Activated naive CD4-positive, alpha-beta T cell (primary cell): ENCODE results near the gene USH1C.

ENCODE experiments used
- DNase-seq, 4 experiments: peaks; one replicate each; lab custom pipeline; 2025; lab: John Stamatoyannopoulos, UW

Gene USH1C

DNA sequence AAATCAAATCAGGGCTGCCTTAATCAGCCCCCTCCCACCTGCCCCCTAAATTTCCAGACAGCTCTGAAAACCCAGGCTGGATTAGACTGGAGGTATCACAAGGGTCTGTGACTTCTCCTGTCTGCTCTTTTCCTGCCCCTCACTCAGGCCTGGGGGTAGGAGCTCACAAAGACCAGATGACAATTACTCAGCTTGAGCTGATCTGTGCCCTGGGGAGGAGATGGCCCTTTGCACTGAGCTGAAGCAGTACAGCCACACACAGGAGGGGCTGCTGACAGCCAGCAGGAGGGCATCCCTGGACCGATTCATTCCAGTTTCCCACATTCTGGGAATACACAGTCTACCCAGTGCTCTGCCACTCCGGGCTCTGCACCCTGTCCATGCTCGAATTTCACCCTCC is 71.7 kb downstream of the USH1C start:
- no peak for DNase-seq

DNA sequence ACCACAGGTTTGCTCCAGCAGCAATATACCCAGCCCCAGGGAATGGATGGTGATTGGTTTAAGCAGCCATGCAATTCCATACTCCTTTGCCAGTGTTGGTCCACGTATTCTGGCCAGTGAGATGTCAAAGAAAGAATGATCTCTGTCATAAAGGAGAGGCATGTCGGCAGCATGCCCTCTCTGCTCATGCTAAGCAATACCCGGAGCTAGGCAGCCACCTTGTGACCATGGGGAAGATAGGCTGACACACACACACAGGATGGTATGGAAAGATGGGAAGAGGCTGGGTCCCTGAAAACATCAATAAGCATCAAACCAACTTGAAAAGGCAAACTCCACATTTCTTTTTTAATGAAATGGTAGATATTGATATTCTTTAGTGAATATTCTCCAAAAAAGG is 72.7 kb downstream of the USH1C start:
- no peak for DNase-seq

DNA sequence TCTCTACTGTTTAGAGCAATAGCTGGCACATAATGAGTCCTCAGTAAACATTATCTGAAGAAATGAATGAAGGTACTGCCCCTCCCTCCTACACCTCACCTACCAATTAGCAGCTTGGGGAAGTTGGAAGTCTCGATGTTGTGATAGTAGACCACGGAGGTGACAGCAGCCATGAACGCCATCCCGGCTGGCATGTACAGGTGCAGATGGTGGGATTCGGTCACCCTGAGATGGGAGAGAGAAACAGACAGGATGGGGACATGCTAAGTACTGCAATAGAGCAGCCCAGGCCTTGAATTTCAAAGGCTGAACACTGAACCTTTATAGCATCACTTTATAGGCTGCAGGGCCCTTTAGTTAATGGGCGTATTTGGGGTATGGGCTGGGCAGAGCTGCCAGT is 74.2 kb downstream of the USH1C start:
- DNase-seq: no peak

DNA sequence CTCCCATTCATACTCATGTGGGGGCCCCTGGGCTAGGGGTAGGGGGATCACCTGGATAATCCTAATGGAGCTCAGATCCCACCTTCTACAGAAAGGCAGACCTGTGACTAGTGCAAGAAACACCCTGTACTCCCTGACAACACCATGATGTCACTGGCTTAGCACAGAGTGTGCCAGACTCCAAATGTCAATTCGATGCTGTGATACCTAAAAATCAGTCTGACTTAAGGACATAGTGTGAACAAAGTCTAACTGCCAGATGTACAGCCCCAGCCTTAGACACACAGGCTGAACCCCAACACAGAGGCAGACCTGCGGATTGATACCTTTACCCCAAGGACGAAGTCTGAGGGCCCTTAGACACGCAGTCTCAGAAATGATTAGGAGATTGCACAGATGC is 76.1 kb downstream of the USH1C start:
- DNase-seq: no peak

DNA sequence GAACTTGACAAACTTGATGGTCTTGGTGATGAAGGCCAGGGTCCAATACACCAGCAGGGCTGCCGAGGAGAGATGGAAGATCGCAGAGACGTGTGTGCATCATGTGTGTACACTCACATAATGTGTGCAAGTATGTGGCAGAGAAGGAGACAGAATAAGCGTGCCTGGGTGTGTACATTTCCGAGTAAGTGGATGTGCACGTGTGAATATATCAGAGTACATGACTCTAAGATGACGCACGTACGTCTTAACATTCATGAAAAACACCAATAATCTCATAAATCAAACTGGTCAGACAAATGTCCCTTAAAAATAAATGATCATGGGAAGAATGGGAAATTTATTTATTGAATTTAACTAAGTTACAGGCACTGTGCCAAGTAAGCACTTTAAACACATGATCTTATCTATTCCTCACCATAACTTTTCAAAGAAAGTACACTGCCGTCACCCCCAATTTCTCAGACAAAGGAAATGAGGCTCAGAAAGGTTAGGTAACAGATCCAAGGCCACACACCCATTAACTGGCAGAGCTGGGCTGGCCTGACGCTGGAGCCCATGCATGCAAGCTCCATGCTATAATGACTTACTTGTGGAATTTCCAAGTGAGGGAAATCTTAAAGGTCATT is 80.6 kb downstream of the USH1C start:
- DNase-seq: no peak

DNA sequence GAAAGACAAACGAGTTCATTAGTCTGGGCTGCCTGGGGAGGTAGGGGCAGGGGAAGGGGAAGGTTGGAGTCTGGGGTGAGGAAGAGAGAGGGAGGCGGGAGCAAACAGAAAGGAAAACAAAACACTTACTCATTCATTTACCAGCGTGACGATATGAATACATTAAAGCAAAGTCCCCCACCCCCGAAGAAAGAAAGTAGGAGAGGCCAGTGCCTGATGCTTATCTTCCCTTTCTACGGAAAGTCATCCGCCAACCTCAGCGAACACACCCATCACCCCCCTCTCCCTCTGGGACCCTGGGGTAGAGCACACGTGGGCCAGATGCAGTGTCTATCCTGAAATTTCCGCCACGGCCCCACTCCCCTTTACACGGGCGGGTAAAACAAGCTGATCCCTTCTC is 81.3 kb downstream of the USH1C start:
- no peak for DNase-seq

DNA sequence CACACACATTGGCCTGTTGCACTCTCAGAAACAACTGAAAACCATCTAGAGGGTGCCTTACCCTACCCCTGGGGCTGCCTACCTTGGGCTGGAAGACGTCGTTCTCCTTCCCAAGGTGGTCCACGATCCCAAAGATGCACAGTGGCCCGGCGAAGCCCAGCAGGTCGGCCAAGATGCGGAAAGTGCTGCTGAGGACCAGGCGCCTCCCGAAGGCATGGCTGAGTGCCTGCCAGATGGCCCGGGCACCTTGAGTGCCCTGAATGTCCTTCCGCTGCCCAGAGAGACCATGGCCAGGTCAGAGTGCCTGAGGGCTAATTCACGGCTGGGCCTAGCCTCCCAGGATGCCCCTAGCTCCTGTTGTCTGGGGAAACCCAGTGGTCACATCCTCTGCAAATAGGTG is 83.8 kb downstream of the USH1C start:
- DNase-seq: no peak

DNA sequence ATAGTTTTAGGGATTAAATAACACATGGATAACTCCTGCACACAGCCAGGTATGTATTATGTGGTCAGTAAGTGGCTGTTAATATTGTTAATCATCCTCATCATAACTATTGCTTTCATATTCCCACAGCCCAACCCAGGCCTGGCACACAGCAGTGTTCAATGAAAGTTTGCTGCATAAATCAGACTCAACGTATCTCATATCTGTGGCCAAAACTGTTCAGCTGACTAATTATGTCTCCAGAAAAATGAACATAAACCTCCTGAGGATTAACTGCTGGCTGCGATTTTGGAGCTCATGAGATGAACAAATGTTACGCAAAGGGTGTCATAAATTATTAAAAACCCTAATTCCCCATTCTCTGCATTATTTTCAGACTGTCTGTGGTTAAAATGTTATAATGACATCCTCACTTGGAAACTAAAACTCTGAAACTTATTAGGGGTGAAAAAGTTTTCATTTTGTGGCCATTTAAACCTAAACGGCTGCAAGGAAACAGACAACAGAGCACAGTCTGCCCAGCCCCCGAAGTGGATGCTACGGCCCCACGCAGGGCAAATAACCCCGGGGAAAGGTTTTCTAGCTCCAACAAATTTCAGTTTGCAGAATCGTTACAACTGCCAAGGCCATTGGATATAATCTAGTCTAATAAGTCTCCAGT is 84.8 kb downstream of the USH1C start:
- no peak for DNase-seq

DNA sequence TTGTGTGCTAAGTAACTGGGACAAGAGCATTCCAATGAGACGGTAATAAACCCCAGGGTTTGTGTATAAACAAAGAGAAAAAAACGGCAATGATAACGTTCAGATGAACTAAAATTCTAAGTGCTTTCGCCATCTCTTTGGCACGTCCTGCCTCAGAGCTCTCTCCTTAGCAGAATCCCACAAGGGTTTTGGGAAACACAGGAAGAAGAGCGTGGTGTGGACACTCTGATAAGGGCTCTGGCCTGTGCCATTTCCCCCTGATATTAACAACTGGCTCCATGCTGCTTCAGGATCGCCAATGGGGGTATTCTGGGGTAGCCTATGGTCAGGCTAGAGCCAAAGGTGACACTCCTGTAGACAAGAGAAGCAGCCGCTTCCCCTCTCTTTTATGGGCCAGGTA is 85.9 kb downstream of the USH1C start:
- DNase-seq: no peak

DNA sequence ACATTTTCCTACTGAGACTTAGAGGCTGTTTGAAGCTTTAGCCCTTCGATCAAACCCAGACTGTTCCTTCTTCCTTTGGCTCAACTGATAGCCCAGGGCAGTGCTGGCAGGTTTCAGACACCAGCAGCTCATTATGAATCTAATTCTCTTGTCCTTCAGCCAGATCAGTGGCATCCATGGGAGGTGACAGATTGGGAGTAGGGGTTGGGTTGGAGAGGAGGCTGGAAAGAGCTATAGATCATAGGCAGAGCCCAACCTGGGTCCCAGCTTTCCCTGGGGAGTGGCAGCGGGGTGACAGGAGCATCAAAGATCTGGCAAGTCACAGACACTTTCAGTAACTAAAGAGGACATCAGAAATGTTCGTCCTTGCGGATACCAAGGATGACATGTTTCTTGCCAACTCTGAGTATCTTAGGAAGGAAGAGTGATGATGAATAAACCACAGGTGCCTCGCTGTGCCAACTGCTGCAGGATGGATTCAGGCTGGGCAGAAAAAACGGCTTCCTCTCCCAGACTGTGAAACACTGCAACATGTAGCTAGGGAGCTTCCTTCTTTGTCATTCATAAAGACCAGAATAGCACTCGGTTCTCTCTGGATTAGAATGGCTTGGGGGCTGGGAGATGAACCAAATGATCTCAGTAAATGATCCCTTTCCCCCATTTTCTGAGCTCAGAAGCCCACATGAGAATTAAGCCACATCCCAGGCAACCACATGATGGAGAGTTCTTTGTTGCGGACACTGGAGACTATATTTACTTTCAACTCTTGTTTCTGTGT is 86.6 kb downstream of the USH1C start:
- DNase-seq: no peak

DNA sequence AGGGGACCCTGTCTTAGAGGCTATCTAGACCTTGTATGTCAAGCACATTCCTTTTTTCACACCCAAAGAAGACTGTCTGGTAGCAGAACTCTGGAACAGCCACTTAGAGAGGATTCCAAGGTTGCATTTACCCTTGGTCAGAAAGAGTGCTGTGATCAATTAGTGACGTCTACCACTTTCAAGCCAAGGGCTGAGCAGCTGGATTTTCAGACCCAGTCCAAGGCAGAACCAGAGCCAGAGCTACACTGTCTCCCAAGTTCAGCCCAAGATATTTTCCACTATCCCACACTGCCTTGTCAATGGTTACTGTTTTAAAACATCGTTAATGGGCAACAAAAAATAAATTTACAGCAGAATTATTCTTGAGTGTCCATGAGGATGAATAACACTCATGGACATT is 91.5 kb downstream of the USH1C start:
- DNase-seq: no peak

DNA sequence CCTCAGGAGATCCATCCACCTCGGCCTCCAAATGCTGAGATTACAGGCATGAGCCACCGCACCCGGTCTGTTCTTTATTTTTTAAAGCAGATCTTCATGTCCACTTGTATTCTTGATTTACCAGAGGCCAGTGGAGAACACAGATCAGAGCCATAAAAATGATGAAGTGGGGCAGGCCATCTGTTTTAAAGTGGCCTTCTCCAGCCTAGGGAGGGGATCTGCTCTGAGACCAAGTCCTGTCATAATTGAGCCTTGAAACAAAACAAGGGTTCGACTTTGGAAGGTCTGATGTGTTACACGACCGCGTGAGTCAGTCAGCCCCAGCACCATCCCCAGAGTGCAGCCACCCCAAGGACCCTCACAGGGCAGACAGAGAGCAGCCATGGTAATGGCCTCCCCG is 95.1 kb downstream of the USH1C start:
- no peak for DNase-seq

DNA sequence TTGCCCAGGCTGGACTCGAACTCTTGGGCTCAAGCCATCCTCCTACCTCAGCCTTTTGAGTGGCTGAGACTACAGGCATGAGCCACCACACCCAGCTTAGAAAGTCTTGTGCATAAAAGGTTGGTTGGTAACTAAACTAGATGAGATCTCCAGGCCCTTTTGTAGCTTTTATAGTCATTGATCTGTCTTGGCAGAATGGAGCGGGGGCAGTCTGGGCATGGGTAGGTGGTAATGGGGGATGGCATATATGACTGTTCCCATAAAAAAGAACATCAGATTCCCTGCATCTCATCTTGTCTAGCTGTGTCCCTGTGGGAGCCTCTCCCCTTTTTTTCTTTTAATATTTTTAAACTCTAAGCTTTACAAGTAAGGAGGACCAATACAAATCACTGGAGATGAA is 97.7 kb downstream of the USH1C start:
- no peak for DNase-seq

DNA sequence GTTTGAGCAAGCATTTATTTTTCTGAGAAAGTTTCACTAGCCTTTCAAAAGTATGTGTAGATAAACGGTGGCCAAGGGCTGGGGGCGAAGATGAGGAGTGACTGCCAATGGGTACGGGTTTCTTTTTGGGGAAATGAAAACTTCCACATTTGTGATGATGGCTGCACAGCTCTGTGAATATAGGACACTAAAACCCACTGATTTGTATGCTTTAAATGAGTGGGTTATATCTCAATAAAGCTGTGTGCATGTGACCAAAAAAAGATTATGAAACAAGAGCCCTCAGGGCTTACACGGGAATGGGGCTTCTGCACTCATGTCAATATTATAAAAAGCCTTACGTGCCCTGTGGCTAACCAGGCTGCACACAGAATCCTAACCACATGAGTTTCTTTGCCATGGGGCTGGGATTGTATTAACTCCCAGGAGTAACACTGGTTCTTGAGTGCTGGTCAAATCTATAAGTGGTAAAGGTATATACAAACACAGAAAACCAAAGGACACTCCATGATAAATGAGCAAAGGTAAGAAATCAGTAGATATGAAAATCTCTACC is 98.9 kb downstream of the USH1C start:
- DNase-seq: no peak

DNA sequence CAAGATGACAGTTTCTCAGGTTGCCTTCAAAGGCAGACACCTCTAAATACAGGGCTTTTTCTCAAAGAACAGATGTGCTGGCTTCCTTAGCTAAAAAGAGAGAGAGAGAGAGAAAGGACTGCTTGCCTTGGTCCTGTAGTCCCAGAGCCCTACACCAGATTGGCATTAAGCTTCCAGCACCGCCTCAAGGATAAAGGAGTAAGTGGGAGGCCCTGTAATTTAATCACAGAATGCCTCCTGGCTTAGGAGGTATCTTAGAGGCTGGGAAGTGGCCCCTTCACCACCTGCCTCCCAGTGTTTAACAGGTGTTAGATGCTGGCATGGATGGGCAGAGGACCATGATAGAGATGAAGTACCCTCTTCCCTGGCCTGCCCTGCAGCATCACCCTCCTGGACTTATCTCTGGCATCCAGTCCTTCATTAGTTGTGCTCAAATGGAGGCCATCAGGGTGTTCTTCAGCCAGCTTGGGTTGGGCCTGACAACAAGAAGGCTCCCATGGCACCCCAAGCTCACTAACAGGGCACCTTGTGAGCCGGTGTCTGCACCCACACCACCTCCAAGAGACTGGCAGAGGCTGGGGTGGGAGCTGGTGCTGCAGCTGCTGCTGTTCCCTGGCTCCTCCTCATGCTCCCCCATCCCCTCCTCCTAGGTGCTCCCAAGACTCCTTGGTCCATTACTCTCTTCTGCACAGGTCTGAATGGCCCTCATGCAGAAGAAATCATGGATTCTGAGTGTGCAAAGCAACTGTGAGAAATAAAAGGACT is 100.1 kb downstream of the USH1C start:
- no peak for DNase-seq
